GM21447 (cell line): Measurements from ENCODE around the gene FCN1.

Source experiments
- ATAC-seq: cut with Tn5 transposase; IDR thresholded peaks from one replicate; pipeline ENCODE4 v1.9.1; 2021; ENCODE audit not compliant: unreplicated experiment

FCN1 gene

DNA sequence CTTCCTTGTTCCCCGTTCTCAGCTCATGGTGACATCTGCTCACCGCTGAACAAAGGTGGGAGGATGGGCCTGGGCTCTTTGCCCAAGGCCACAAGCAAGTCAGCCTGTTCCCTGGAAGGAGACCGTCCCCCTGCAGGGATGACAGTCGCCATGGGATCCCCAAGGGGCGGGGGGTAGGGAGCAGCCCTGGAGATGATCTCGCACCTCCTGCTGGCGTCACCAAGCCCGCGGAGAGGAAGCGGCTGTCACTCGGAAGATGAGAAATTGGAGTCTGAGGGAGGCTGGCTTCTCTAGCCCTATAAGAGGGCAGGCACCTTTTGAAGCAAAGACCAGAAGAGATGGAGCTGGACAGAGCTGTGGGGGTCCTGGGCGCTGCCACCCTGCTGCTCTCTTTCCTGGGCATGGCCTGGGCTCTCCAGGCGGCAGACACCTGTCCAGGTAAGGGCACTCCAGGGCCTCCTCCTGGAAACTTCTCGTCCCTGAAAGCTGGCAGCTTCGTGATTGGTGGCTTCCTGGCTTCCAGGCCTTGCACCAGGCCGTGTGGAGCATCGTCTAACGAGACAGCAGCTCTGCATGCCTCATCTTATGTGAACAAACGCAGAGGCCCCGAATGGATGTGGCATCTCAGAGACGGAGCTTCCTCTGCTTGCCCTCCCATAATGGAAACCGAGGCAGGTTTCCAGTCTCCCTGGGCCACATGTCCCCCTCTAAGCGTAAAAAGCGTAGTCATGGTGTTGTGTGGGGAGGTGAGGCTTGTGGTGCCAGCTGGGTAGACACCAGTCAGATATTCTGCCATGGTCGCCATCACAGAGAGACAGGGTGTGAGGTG, 37.0 kb downstream of the FCN1 start, which contains the start of gene FCN2:
FCN2 (plus strand) TSS at position 327 of the 829 bp plus-strand sequence; CDS start at position 339, 12 bp downstream.
- no peak for ATAC-seq

DNA sequence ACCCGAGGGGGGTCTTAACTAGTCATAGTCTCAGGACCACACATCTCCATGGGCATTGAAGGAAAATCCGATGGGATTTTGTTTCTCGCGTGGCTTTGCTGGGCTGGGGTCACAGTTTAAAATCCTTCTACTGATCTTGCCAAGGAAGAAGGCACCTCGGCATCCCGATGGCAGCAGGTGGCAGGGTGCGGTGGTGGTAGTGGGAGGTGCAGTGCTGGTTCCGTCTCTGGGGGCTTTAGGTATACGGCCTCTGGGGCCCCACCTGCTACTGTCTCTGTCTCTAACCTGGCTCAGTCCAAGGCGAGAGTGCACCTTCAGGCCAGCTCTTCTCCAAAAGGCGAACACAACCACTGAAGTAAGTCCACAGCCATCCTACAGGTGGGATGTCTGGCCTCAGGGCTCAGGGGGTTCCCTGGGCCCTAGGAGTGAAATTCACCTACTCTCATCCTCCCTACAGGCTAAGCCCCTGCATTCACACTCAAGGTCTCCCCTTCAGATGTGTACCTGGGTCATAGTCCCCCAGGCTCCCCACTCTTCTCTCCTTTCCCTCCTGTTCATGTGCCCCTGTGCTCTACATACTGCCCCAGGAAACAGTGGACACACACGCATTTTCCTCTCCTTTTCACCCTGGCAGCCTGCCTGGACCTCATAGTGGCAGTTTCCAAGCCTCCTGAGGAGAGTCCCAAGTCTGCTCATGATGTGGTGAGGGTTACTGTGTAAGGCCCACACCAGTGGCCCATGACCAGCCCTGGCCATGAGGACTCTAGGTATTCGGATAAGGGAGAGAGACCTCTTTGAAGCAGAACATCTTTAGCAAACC, 37.8 kb downstream of the FCN1 start:
- no peak for ATAC-seq

DNA sequence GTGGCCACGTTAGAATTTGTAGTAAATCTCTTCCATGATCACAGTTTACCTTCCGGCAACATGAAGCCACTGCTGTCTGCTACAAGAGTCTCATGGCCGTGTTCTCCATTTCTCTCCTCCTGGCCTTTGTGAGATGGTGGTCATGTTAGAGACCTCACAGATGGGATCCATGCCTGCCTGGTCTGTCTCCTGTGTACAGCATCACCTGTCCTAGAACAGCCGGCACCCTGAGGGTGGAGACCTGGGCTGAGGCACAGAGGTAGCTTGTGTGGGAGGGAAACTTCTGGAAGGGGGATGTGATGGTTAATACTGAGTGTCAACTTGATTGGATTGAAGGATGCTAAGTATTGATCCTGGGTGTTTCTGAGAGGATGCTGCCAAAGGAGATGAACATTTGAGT, 40.2 kb downstream of the FCN1 start:
- ATAC-seq: no peak

DNA sequence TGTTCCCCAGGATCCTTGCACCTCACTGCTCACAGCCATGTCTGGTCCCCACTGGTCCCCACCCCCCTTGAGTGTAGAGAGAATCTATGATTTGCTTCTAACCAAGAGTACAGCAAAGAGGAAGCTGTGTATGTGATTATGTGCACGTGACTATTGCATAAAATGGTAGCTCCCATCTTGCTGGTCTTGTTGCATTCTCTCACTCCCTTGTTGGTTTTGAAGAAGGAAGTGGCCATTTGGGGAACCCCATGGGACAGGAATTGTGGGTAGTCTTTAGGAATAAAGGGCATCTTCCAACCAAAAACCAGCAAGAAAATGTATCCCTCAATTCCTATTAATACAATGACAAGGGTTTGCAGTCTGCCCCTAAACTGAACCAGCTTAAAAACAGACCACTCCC, 42.3 kb downstream of the FCN1 start:
- ATAC-seq: no peak

DNA sequence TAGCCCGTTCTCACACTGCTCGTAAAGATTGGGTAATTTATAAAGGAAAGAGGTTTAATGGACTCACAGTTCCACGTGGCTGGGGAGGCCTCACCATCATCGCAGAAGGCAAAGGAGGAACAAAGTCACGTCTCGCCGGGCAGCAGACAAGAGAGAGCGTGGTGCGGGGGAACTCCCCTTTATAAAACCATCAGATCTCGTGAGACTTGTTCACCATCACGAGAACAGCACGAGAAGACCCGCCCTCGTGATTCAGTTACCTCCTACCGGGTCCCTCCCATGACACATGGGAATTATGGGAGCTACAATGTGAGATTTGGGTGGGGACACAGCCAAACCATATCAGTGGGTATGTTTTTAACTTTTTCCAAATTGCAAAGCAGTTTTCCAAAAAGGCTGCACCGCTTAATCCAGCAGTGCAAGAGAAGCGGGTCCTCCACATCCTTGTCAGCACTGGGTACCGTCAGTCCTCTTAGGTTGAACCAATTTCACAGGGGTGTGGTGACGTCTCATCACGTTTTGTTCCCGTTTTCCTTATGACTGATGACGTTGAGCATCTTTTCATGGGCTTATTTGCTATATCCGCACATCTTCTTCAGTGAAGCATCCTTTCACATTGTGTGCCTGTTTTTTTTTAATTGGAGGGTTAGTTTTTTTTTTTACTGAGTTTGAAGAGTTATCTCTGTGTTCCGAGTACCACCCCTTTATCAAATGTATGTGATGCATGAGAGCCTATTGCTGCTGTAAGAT, 45.1 kb downstream of the FCN1 start:
- ATAC-seq: no peak

DNA sequence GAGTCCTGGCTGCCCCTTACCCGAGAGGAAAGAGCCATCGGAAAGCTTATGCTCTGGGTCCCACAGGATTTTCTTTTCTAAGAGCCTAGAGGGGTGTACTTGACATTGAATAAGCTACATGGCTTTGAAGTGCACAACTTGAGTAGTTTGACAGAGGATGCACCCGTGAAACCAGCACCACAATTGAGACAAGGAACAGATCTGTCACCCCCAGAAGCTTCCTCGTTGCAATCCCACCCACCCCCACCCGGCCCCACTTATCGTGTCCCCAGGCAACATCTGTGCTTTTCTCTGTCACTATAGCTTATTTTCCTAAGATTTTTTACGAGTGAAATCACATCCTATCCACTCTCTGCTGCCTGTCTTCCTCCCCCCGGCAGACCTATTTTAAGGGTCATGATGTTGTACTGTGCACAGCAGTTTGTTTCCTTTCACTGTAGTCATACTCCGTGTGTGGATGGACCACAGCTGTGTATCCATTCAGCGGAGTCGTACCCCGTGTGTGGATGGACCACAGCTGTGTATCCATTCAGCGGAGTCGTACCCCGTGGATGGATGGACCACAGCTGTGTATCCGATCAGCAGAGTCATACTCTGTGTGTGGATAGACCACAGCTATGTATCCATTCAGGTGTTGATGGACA, 45.9 kb downstream of the FCN1 start:
- no peak for ATAC-seq

DNA sequence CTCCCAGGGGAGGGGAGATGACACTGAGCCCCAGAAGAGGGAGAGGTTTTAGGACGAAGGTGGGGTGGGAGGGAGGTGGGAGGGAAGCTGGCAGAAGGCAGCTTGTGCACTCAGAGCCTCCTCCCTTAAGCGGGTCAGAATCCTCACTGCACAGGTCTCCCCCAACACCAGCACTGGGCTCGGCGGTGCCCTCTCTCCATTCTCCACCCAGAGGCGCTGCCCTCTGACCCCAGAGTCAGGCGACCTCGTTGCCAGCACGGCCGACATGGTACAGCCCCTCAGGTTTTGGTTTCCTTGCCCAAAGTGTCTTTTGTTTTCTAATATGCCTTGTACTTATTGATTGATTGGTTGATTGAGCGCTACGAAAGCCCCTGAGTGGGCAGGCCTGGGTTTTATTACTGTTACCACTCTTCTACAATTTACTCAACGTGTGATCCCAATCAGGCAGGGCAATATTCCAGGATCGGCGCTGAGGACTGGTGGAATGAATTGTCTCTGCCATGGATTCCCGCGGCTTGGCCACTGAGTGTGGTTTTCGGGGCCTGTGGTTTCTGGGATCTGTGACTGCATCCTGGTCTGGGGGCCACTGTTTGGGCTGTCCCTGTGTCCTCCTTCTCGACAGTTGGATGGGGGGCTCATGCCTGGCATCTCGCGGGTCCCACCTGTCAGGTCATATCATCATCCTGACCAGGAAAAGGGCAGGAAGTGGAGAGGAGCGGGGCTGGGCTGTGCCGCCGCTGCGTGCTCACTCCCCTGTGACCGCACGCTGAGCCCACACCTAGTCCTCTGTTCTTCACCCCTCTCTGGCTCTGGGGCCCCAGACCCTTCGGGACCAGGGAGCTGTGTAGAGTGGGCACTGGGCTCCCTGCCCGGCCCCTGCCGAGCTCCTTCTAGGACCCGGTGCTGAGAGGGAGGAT, 46.7 kb downstream of the FCN1 start:
- ATAC-seq: no peak

DNA sequence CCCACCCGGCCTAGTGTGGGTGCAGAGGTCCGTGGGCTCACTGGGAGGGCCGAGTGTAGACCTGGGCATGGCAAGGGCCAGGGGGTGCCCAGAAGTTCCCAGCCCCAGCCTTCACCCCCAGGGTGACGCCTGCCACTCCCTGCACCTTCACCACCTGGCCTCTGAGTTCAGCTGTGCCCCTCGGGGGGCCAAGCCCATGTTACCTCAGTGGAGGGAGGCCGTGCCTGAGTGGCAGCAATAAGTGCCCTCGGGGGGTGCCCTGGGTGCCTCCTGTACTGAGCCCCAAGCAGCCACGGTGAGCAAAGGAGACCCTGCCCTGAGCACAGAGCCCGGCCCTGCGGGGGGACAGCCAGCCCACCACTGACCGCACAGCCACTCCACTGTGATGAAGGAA, 47.4 kb downstream of the FCN1 start:
- no peak for ATAC-seq

DNA sequence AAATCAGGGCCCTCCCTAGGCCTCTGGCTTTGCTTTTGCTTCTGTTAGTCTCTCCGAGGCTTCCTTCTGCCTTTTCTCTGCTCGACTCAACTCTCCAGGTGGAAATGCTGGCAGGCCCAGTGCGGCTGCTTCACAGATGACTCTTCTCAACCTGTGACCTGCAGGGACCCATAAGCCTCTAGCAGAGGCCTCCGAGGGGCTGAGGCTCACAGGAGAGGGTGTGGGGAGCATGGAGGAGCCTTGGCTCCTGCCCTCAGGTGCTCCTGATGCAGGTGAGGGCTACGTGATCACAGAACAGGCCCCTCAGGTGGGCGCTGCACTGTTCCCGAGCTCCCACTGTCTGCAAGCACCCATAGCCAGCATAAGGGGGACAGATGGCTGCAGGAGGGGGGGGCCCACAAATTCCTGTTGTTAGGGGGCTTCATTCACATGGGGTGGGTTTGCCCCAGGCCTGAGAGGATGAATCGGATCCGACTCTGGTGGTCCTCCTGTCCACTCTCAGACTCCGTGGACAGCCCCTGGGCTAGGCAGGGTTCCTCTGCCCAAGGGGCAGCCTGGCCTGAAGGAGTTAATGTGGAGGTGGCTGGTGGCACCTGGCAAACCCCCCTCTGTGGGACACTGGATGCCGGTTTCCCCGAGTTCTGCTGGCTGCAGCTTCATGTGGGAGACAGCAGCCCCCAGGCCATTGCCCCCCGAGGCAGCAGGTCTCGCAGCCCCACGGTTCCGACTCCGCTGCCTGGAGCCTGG, 48.0 kb downstream of the FCN1 start:
- no peak for ATAC-seq

DNA sequence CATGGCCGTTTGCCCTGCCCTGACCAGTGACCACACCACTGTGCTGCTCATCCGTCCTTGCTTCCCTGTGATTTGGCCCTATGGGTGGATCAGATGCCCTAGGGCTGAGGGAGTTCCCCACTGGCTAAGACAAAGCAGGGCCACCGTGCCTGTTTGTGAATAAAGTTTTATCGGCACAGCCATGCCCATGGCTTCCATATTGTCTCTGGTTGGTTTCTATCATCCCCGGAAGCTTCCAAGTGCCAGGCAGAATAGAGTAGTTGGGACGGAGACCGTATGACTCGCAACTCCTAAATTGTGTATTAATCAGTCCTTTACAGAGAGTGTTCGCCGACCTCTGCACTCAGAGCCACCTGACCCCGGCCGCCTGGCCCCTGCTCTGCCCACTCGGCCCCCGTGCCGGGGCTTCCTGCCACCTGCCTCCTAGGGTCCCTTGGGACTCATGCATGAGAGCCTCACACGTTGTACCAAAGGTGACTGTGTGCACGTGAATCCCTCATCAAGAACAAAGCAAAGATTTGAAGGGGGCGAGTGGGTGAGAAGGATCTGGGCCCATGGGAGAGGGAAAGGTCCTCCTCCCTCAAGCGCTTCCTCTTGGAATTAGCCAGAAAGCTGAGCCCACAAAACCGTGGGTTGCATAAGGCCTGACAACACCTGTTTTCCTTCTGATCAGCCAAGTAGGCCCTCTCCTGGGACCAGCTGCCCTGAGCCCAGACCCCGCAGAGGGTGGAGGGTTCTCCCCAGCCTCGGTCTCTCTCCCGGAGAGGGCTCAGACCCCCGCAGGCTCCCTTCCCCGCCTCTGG, 48.8 kb downstream of the FCN1 start:
- ATAC-seq: no peak

DNA sequence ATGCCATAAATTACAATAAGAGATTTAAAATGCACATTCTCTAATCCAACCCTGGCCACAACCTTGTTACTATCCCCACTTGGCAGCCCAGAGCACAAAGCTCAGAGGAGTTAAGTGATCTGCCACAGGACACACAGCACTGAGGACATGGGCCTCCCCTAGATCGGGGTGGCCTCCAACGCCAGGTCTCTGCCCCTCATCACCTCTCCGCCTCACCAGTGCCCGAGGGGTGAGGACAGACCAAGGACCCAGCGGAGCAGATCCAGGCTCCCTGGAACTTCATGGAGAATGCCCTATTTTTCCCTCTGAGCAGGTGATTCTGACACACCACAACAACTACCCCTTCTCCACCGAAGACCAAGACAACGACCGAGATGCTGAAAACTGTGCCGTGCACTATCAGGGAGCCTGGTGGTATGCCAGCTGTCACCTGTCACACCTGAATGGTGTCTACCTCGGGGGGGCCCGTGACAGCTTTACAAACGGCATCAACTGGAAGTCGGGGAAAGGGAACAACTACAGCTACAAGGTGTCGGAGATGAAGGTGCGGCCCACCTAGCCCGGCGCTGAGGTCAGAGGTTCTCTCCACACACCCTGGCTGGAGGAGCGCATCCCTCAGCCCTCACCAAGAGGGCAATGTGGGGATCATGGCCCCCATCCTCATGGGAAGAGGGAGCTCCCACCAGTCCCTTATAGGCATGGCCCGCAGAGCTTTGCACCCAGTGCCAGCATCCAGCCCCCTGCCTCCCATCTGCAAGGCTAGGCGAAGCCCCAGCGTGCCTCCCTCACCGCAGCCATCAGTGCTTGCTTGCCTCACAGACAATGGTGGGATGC, 49.6 kb downstream of the FCN1 start:
- no peak for ATAC-seq

DNA sequence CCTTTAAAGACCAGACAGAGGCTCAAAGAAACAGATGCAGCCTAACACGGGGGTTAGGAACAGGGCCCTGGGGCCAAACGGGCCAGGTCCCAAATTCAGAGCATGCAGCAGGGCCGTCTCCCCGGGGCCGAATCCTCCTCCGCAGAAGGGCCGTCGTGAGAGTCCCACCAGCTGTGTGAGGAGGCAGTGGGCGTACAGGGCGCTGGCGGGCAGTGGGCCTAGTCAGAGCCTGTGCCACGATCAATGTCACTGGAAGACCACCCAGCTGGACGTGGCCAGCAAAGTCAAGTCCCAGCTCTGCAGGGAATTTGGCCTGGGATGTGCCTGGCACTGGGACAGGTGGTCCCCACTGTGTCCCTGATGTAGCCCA, 52.9 kb downstream of the FCN1 start:
- ATAC-seq: no peak

DNA sequence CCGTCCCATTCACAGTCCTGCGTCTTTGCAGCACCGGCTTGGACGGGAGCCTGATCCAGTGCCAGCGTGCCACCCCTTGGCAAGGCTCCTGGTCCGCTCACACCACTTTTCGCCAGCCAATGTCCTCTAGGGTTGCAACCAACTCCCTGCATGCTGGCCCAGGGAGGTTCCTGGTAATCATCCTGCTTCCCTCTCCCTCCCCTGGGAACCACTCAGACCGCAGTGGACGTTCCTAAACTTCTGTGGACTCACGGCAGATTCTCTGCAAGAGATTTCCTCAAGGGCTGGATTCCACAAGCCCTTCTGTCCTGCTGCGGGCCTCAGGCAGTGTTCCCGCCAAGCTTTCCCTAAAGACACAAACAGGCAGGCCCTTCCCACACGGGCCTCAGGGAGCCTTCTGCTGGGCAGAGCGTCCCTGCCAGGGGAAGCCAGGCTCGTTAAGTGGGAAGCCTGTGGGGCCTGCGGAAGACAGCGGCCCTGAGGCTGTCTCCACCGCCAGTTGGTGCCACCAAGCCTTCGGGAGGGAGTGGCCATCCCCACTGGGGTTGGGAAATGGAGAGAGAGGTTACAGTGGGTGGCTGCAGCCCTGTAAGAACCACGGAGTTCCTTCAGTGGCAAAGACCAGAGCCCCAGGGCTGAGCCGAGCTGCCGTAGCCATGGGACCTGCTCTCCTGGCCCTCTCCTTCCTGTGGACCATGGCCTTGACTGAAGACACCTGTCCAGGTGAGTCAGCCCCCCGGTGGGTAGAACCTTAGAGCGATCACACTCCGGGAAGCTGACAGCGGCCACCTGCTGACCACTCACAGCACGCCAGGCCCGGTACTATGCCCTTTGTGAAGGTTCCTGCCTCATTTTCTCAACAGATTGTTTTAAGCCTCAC, 53.5 kb downstream of the FCN1 start:
- no peak for ATAC-seq

DNA sequence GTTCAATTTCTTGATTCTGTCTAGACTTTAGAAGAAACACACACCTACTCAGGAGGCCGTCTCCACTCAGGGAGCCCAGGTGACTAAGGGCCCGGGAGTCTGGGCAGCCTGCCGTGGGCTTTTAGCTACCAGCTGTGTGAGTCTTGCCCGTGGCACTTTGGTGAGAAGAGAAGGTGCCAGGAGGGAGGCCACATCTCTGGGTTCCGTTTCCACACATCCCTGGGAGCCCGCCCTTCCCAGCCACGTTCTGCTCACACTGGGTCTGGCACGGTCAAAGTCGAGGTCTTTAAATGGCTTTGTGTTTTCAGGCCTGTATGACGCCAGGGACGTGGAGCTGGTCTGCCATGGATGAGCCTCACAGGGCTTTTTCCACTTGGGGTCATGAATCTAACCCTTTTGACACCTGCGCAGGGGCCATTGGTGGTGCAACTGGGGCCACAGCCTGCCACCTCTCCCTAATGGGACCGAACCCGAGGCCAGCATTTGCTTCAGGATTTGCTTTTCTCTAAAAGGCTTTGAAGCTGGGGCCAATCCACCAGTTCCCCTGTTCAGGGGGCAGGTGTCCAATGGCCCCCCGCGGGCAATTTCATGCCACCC, 54.3 kb downstream of the FCN1 start:
- no peak for ATAC-seq

DNA sequence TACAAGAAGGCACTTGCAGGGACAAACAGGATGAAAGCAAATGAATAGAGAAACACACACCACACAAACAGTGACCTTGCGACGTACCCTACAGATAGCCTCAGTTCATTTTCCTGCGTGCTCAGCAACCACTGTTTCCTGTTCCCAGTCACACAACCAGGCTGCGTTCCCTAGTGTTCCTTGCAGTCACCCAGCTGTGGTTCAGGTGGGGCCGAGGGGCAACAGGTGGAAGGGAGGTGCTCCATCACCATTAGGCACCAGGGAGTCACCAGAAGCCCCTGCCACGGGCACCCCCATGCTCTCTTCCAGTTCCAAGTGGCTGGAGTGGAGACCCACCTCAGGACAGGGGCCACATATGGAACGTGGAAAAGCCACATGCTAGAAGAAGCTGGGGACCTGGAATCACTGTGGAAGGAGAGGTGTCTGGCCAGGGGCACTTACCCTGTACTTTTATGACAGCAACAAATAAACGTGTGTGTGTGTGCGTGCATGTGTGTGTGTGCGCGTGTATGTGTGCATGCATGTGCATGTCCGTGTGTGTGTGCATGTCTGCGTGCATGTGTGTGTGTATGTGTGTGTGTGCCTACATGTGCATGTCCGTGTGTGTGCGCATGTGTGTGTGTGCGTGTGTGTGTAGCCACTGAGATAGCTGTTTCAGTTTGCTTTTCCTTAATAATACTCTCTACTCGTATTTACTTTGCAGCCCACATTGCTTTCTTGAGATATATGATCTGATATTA, 55.9 kb downstream of the FCN1 start:
- no peak for ATAC-seq

DNA sequence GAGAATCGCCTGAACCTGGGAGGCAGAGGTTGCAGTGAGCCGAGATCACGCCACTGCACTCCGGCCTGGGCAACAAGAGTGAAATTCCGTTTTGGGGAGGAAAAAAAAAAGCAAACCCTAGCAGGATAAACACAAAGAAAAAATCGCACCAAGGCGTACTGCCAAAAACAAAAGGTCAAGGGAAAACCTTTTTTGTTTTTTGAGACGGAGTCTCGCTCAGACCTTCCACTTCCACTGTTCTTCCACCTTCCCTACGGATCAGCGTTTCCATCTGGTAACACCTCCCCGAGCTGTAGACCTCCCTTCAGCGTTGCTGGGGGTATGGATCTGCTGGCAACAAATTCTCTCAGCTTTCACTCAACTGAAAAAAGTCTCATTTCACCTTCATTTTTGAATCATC, 57.2 kb downstream of the FCN1 start:
- ATAC-seq: no peak
